K562 (cell line): ENCODE measurements around the gene CABLES1.

ENCODE experiments used
- CHD4 ChIP-seq: fragments of 200-600 bp; sonication (generic); IDR thresholded peaks from 3 replicates; pipeline ENCODE4 v1.6.1; 2012; ENCODE audit warnings: low read depth, mild to moderate bottlenecking, mixed read lengths, low read length, inconsistent platforms; ENCODE audit not compliant: insufficient read depth, insufficient replicate concordance, poor library complexity, severe bottlenecking
- DEAF1 ChIP-seq: fragments of 450-650 bp; formaldehyde crosslinking; IDR thresholded peaks from 2 replicates; pipeline ENCODE4 v1.4.0; 2020; ENCODE audit warnings: mild to moderate bottlenecking, moderate library complexity
- KLF1 ChIP-seq: fragments of 450-650 bp; IDR thresholded peaks from 2 replicates; pipeline ENCODE4 v1.6.1; 2016; ENCODE audit warnings: missing genetic modification characterization, missing compliant biosample characterization
- MEF2D ChIP-seq: conservative IDR thresholded peaks from 2 replicates; pipeline ENCODE4 v1.6.1; 2016; ENCODE audit warnings: low read depth, missing genetic modification characterization, missing compliant biosample characterization
- ZBTB11 ChIP-seq, 3 experiments: fragments of 200-800 bp in 1 of 3; fragments of 250-450 bp in 1 of 3; fragments of 450-650 bp in 1 of 3; sonication (Bioruptor Pico) in 1 of 3; sonication (Bioruptor generic) in 1 of 3; formaldehyde crosslinking in 1 of 3; IDR thresholded peaks; 2 replicates each; pipeline versions ENCODE4 v1.6.1 to v1.8.0; 2016 to 2022; ENCODE audit warnings: mild to moderate bottlenecking in 2 of 3, missing genetic modification characterization in 2 of 3, missing compliant biosample characterization in 1 of 3, moderate library complexity in 1 of 3
- ZNF511 ChIP-seq: sonication (generic); formaldehyde crosslinking; IDR thresholded peaks from 2 replicates; pipeline ENCODE4 v1.8.0; 2022; ENCODE audit warnings: mild to moderate bottlenecking, missing genetic modification reagents
- ZSCAN32 ChIP-seq: fragments of 450-650 bp; formaldehyde crosslinking; IDR thresholded peaks from 2 replicates; pipeline ENCODE4 v1.4.0; 2020; ENCODE audit warnings: mild to moderate bottlenecking, moderate library complexity

GRCh38 chr18:23211146-23211545 is 75.9 kb downstream of the CABLES1 start:
- TF ChIP-seq CHD4 (no peak), DEAF1 (CRISPR knock-in tag) (no peak), MEF2D (tag) (no peak), ZBTB11 (CRISPR knock-in tag; IDR thresholded peaks at IDR 0.05) (no peak), KLF1 (tag) (no peak), ZSCAN32 (CRISPR knock-in tag) (no peak), ZNF511 (CRISPR knock-in tag) (no peak)
